ENCODE measurements around the gene CACHD1. TPM values are rescaled to one million over a fixed set of nuclear protein-coding genes. Genes with fewer than 3 reads are reported as not detected.

The CACHD1 gene
- total and polyA plus RNA-seq, 2 of the 8 experiments (the other 6 are each of a cell fraction or from before 2014, with no cell fraction given), result 22.2 to 42.5 TPM

GRCh38 chr1:64659478-64660138 lies 189.7 kb downstream of the CACHD1 start (continued):
- TF ChIP-seq NANOG (IDR thresholded peaks at IDR 0.05; ENCODE audit: insufficient read depth, low read depth, low read length, poor library complexity, severe bottlenecking), result no peak
- no peak for TF ChIP-seq RFX5 (IDR thresholded peaks at IDR 0.05; ENCODE audit: borderline replicate concordance, low read depth, low read length)
- no peak for TF ChIP-seq YY1 (IDR thresholded peaks at IDR 0.05; ENCODE audit: low read depth, low read length)
- TF ChIP-seq NRF1 (IDR thresholded peaks at IDR 0.05; ENCODE audit: low read depth, low read length), result no peak

All from H1 (cell line).